NCI-H345 treated with DMSO at 0.1 percent for 48 hours (cell line): ENCODE measurements around the gene PLEKHM2.
"Not testable (repeated sequence)": the region's sequence is repeated elsewhere in the genome, so short reads cannot be mapped to it uniquely, and the experiment has no call there.

Experiments
- DNase-seq: peaks from one replicate; lab custom pipeline; 2025; ENCODE audit not compliant: unreplicated experiment; lab: John Stamatoyannopoulos, UW

The PLEKHM2 gene

GRCh38 chr1:15699321-15699720 lies 15.2 kb downstream of the PLEKHM2 start:
- DNase-seq: not testable (repeated sequence)

GRCh38 chr1:15700508-15700907 lies 16.4 kb downstream of the PLEKHM2 start:
- no peak for DNase-seq

GRCh38 chr1:15701784-15702183 lies 17.7 kb downstream of the PLEKHM2 start:
- DNase-seq: no peak

GRCh38 chr1:15702722-15703550 lies 18.8 kb downstream of the PLEKHM2 start:
- DNase-seq: no peak

- no peak for DNase-seq
Measured at GRCh38 chr1:15703562-15703961, 19.4 kb downstream of the PLEKHM2 start.

- DNase-seq: no peak
Measured at GRCh38 chr1:15704526-15705183, 20.5 kb downstream of the PLEKHM2 start.

- DNase-seq: no peak
Measured at GRCh38 chr1:15705184-15705566, 21.1 kb downstream of the PLEKHM2 start.

GRCh38 chr1:15706751-15707150 lies 22.6 kb downstream of the PLEKHM2 start:
- no peak for DNase-seq

GRCh38 chr1:15707239-15707925 lies 23.3 kb downstream of the PLEKHM2 start:
- DNase-seq: no peak

- no peak for DNase-seq
Measured at GRCh38 chr1:15708486-15709137, 24.5 kb downstream of the PLEKHM2 start.

- no peak for DNase-seq
Measured at GRCh38 chr1:15709226-15709625, 25.1 kb downstream of the PLEKHM2 start.

- no peak for DNase-seq
Measured at GRCh38 chr1:15712168-15712567, 28.0 kb downstream of the PLEKHM2 start.

GRCh38 chr1:15714406-15715136 lies 30.5 kb downstream of the PLEKHM2 start:
- no peak for DNase-seq

- DNase-seq: no peak
Measured at GRCh38 chr1:15717418-15718125, 33.5 kb downstream of the PLEKHM2 start.

- DNase-seq: no peak
Measured at GRCh38 chr1:15718199-15718601, 34.1 kb downstream of the PLEKHM2 start.

- DNase-seq: no peak
Measured at GRCh38 chr1:15719381-15720120, 35.4 kb downstream of the PLEKHM2 start.

GRCh38 chr1:15720861-15721260 lies 36.7 kb downstream of the PLEKHM2 start:
- DNase-seq: no peak

GRCh38 chr1:15722411-15722810 lies 38.3 kb downstream of the PLEKHM2 start:
- DNase-seq: no peak

GRCh38 chr1:15722836-15723532 lies 38.9 kb downstream of the PLEKHM2 start:
- no peak for DNase-seq
